ENCODE measurements around the gene SNCA. TPM values are rescaled to one million over a fixed set of nuclear protein-coding genes. Genes with fewer than 3 reads are reported as not detected.

SNCA gene
- total RNA-seq, 6 experiments from 2014 or later: 0.43 to 5.1 (median 1.0) TPM

DNA sequence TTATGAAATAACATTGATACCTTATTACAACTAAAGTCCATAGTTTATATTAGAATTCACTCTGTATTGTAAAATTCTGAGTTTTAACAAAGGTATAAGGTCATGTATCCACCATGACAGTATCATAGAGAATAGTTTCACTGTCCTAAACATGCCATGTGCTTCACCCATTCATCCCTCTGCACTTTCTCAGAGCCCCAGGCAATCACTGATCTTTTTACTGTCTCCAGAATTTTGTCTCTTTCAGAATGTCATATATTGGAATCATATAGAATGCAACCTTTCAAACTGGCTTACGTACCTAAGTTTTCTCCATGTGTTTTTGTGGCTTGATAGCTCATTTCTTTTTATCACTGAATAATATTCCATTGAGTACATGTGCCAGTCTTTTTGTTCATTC, 33.9 kb downstream of the SNCA start:
- Histone ChIP-seq H3K4me3 (no peak overlapping the region), H3K27ac (no peak overlapping the region), H3K27me3 (no peaks in the 10 kb centered on the region), H3K9me3 (no peaks in the 10 kb centered on the region), H3K4me1 (no peaks in the 10 kb centered on the region), H3K36me3 (no peaks in the 10 kb centered on the region)
- TF ChIP-seq, protein P1, sequence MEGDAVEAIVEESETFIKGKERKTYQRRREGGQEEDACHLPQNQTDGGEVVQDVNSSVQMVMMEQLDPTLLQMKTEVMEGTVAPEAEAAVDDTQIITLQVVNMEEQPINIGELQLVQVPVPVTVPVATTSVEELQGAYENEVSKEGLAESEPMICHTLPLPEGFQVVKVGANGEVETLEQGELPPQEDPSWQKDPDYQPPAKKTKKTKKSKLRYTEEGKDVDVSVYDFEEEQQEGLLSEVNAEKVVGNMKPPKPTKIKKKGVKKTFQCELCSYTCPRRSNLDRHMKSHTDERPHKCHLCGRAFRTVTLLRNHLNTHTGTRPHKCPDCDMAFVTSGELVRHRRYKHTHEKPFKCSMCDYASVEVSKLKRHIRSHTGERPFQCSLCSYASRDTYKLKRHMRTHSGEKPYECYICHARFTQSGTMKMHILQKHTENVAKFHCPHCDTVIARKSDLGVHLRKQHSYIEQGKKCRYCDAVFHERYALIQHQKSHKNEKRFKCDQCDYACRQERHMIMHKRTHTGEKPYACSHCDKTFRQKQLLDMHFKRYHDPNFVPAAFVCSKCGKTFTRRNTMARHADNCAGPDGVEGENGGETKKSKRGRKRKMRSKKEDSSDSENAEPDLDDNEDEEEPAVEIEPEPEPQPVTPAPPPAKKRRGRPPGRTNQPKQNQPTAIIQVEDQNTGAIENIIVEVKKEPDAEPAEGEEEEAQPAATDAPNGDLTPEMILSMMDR (IDR thresholded peaks at IDR 0.05): no peak
- no peak for TF ChIP-seq POLR2A (IDR thresholded peaks at IDR 0.05)
- no peak for DNase-seq
- WGBS (ENCODE audit: insufficient coverage, low coverage, low lambda C conversion rate, missing lambda C conversion rate): 80% methylated on average over 1 of the region's 1 CpG
- no peak for ATAC-seq
- intact Hi-C loops (cut with DNase I): no loop called here

DNA sequence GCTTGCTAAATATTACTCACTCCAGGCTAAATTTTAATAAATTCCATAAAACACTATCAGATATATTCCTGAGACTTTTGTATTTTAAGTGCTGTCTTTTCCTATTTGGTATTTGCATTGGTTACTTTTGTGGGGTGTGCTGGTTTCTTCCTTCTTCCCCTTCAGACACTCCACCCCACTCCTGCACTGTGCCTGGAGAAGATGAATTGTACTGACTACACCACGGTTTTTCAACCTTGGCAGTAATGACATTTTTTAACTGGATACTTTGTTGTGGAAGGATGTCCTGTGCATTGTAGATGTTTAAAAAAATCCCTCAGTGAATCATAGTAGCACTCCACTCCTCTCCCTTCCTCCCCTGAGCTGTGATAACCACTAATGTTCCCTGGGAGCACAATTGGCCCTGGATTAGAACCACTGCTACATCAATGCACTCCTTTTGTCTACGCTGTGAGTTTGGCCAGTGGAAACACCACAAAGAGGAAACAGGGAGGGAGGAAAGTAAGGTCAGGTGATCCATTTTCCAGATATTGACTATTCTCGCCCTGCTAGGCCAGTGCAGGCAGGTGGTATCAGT, 36.3 kb downstream of the SNCA start:
- Histone ChIP-seq H3K9me3 (no peaks in the 10 kb centered on the region), H3K36me3 (no peaks in the 10 kb centered on the region), H3K4me1 (no peaks in the 10 kb centered on the region), H3K27ac (no peak overlapping the region), H3K4me3 (no peak overlapping the region), H3K27me3 (no peaks in the 10 kb centered on the region)
- no peak for ATAC-seq
- 19% methylated on average over 2 of the region's 3 CpGs for WGBS (ENCODE audit: insufficient coverage, low coverage, low lambda C conversion rate, missing lambda C conversion rate)
- intact Hi-C loops (cut with DNase I): no loop called here
- DNase-seq: no peak
- TF ChIP-seq, protein P1 (IDR thresholded peaks at IDR 0.05): no peak
- no peak for TF ChIP-seq POLR2A (IDR thresholded peaks at IDR 0.05)

DNA sequence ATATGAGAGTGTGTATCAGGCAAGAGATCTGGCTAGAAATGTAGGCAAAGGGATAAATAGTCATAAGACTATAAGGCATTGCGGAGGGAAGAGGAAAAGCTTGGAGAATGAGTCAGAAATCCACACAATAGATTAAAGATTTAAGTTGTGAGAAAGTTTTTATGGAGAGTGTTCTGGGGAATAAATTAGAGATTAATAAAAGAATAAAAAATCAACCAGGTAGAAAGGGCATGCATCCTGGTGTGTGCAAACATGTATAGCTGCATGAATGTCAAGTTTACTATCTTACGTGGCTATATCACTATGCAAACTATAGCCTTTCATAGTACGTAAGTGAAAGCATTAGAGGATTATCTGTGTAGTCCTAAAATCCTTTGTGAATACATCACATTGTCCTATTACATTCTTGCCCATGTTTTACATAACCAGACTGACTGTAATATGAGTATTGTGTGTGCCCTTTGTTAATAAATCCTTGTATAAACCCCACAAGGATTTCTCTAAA, 36.9 kb downstream of the SNCA start:
- H3K27ac ChIP-seq: no peak overlapping the region
- H3K27me3 ChIP-seq: no peaks in the 10 kb centered on the region
- H3K9me3 ChIP-seq: no peaks in the 10 kb centered on the region
- no peak for TF ChIP-seq POLR2A (IDR thresholded peaks at IDR 0.05)
- TF ChIP-seq, protein P1 (IDR thresholded peaks at IDR 0.05): no peak
- intact Hi-C loops (cut with DNase I): no loop called here
- DNase-seq (no peak), ATAC-seq (no peak)
- no peak overlapping the region for H3K4me3 ChIP-seq
- H3K4me1 ChIP-seq: no peaks in the 10 kb centered on the region
- 58% methylated on average over 3 of the region's 3 CpGs for WGBS (ENCODE audit: insufficient coverage, low coverage, low lambda C conversion rate, missing lambda C conversion rate)
- no peaks in the 10 kb centered on the region for H3K36me3 ChIP-seq

DNA sequence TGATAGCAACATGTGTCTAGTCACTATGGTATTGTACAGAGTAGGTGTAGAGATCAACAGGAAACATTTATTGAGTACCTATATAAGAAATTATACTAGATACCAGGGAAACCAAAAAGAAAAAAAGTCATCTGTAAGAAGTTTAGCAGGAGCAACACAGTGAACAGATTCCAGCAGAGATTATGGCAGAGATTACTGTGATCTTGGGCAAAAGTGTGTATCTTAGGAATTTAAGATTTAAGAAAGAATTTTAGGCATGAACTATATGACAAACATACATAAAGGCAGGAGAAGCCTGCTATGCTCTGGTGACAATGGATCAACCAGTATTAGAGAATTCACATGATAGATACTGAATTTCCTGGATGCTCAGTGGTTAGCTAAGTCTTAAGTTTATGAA, 37.9 kb downstream of the SNCA start:
- Histone ChIP-seq H3K4me3 (no peak overlapping the region), H3K27me3 (no peaks in the 10 kb centered on the region), H3K27ac (no peak overlapping the region), H3K9me3 (no peaks in the 10 kb centered on the region), H3K36me3 (no peaks in the 10 kb centered on the region), H3K4me1 (no peaks in the 10 kb centered on the region)
- ATAC-seq (no peak), DNase-seq (no peak)
- intact Hi-C loops (cut with DNase I): no loop called here
- TF ChIP-seq, protein P1 (IDR thresholded peaks at IDR 0.05): no peak
- no peak for TF ChIP-seq POLR2A (IDR thresholded peaks at IDR 0.05)

DNA sequence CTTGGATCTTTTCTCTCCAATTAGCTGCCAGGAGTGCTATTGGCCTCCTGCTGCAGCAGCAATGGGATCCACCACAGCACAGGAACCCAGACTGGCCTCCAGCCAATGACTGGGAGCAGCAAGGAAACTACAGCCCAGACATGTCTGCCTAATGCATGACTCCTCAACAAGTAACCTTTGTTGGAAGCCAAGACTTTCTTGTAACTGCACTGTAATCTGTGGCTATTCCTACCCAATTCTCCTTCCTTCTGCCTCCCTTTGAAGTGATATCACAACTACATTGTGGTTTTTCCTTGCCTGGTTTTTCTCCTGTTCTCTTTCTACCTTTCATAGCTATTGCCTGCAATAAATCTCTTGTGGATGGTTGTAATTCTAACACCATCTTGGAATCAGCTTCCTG, 39.8 kb downstream of the SNCA start:
- no peak overlapping the region for H3K4me3 ChIP-seq
- ATAC-seq (no peak), DNase-seq (peak in 1 of 3 donors; percentile 31)
- no peaks in the 10 kb centered on the region for H3K4me1 ChIP-seq
- H3K27me3 ChIP-seq: no peaks in the 10 kb centered on the region
- intact Hi-C loops (cut with DNase I): no loop called here
- H3K9me3 ChIP-seq: no peaks in the 10 kb centered on the region
- no peaks in the 10 kb centered on the region for H3K36me3 ChIP-seq
- TF ChIP-seq, protein P1 (IDR thresholded peaks at IDR 0.05): no peak
- TF ChIP-seq POLR2A (IDR thresholded peaks at IDR 0.05): no peak
- no peak overlapping the region for H3K27ac ChIP-seq
